ENCODE results near the gene ITIH1.
"Not testable (repeated sequence)": the region's sequence is repeated elsewhere in the genome, so short reads cannot be mapped to it uniquely, and the experiment has no call there.

ITIH1 gene, protein sequence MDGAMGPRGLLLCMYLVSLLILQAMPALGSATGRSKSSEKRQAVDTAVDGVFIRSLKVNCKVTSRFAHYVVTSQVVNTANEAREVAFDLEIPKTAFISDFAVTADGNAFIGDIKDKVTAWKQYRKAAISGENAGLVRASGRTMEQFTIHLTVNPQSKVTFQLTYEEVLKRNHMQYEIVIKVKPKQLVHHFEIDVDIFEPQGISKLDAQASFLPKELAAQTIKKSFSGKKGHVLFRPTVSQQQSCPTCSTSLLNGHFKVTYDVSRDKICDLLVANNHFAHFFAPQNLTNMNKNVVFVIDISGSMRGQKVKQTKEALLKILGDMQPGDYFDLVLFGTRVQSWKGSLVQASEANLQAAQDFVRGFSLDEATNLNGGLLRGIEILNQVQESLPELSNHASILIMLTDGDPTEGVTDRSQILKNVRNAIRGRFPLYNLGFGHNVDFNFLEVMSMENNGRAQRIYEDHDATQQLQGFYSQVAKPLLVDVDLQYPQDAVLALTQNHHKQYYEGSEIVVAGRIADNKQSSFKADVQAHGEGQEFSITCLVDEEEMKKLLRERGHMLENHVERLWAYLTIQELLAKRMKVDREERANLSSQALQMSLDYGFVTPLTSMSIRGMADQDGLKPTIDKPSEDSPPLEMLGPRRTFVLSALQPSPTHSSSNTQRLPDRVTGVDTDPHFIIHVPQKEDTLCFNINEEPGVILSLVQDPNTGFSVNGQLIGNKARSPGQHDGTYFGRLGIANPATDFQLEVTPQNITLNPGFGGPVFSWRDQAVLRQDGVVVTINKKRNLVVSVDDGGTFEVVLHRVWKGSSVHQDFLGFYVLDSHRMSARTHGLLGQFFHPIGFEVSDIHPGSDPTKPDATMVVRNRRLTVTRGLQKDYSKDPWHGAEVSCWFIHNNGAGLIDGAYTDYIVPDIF

DNA sequence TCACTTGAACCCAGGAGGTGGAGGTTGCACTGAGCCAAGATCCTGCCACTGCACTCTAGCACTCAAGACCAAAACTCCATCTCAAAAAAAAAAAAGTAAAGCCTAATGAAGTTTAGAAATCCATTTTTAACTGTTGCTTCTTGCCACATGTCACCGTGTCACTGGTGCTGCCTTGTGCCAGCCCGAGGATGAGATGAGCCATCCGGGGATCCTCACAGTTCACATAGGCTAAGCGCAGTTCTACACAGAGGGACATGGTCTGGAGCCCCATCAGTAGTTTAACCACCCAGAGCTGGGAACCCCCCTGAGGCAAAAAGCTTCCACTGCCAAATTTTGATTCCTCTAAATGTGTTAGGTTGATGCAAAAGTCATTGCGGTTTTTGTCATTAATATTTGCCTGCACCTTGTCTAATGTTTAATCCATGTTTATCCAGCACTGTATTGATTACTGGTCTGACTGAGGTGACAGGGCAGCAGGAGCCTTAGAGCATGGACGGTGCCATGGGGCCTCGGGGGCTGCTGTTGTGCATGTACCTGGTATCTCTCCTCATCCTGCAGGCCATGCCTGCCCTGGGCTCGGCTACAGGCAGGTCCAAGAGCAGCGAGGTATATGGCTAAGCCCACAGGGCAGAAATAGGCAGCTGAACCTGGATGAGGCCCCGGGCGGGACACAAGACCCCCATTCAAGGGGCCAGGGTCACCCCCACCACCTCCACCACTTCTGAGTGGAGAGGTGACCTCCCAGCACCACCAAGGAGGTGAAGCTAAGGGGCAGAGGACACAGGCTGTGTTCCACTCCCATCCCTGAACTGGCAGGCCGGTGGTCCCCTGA, at the start of gene ITIH1:
ITIH1 (plus strand) TSS at position 473 of the 832 bp plus-strand sequence; CDS start at position 490, 17 bp downstream.
- H3K4me3 ChIP-seq (ENCODE audit: low read depth, low read length): no peak within 1 kb of the TSS
- in situ Hi-C loops (cut with HindIII; ENCODE audit: low sequenced_read_pairs): no loop called here
- no peak for DNase-seq (ENCODE audit: low read depth, low spot score)
- TF ChIP-seq, protein P1, sequence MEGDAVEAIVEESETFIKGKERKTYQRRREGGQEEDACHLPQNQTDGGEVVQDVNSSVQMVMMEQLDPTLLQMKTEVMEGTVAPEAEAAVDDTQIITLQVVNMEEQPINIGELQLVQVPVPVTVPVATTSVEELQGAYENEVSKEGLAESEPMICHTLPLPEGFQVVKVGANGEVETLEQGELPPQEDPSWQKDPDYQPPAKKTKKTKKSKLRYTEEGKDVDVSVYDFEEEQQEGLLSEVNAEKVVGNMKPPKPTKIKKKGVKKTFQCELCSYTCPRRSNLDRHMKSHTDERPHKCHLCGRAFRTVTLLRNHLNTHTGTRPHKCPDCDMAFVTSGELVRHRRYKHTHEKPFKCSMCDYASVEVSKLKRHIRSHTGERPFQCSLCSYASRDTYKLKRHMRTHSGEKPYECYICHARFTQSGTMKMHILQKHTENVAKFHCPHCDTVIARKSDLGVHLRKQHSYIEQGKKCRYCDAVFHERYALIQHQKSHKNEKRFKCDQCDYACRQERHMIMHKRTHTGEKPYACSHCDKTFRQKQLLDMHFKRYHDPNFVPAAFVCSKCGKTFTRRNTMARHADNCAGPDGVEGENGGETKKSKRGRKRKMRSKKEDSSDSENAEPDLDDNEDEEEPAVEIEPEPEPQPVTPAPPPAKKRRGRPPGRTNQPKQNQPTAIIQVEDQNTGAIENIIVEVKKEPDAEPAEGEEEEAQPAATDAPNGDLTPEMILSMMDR (IDR thresholded peaks at IDR 0.05; ENCODE audit: low read depth, low read length): no peak

DNA sequence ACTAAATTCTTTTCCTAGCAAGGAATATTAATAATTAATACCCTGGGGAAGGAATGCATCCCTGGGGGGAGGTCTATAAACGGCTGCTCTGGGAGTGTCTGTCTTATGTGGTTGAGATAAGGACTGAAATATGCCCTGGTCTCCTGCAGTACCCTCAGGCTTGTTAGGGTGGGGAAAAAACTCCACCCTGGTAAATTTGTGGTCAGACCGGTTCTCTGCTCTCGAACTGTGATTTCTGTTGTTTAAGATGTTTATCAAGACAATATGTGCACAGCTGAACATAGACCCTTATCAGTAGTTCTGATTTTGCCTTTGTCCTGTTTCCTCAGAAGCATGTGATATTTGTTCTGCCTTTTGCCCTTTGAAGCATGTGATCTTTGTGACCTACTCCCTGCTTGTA, 48.6 kb upstream of the ITIH1 start:
- DNase-seq (ENCODE audit: low read depth, low spot score); in situ Hi-C loops (cut with HindIII; ENCODE audit: low sequenced_read_pairs); H3K4me3 ChIP-seq (ENCODE audit: low read depth, low read length): not testable (repeated sequence)

DNA sequence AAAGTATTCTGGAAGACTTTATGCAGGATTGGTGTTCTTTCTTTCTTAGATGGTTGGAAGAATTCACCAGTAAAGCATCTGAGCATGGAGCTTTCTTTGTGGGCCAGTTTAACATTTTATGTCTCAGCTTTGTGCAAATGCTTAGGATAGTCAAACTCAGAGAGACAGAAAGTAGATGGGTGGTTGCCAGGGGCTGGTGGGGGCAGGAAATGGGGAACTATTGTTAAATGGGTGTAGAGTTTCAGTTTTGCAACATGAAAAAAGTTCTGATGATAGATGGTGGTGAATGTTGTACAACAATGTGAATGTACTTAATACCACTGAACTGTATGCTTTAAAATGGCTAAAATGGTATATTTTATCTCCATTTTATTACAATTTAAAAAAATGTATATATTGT, 46.7 kb upstream of the ITIH1 start:
- TF ChIP-seq, protein P1 (IDR thresholded peaks at IDR 0.05; ENCODE audit: low read depth, low read length): no peak
- in situ Hi-C loops (cut with HindIII; ENCODE audit: low sequenced_read_pairs): no loop called here
- no peak for DNase-seq (ENCODE audit: low read depth, low spot score)
- H3K4me3 ChIP-seq (ENCODE audit: low read depth, low read length): no peak overlapping the region

DNA sequence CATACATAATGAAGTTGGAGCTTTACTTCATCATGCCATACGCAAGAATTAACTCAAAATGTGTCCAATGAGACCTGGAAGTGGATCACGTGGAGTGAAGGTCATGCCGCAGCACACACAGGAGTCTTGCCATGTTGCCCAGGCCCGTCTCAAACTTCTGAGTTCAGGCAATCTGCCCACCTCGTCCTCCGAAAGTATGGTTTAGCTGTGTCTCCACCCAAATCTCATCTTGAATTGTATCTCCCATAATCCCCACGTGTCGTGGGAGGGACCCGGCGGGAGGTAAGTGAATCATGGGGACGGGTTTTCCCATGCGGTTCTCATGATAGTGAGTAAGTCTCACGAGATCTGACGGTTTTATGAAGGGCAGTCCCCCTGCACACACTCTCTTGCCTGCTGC, 45.8 kb upstream of the ITIH1 start:
- TF ChIP-seq, protein P1 (IDR thresholded peaks at IDR 0.05; ENCODE audit: low read depth, low read length): no peak
- in situ Hi-C loops (cut with HindIII; ENCODE audit: low sequenced_read_pairs): no loop called here
- DNase-seq (ENCODE audit: low read depth, low spot score): no peak
- H3K4me3 ChIP-seq (ENCODE audit: low read depth, low read length): no peak overlapping the region

DNA sequence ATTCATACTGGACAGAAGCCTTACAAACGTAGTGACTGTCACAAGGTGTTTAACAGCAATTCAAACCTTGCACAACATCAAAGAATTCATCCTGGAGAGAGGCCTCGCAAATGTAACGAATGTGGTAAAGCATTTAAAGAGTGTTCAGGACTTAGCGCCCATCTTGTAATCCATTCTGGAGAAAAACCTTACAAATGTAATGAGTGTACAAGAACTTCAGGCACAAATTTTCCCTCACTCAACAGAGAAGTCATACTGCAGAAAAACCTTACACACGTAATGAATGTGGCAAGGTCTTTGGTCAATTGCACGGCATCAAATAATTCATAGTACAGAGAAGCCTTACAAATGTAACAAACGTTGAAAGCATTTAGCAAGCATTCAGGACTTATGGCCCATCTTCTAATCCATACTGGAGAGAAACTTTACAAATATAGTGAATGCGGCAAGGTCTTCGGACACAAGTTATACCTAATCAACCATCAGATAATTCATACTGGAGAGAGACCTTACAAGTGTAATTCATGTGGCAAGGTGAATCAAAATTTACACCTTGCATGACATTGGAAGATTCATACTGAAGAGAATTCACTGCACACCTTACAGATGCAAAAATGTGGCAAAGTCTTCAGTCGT, 44.0 kb upstream of the ITIH1 start:
- no peak overlapping the region for H3K4me3 ChIP-seq (ENCODE audit: low read depth, low read length)
- no peak for DNase-seq (ENCODE audit: low read depth, low spot score)
- in situ Hi-C loops (cut with HindIII; ENCODE audit: low sequenced_read_pairs): no loop called here
- TF ChIP-seq, protein P1 (IDR thresholded peaks at IDR 0.05; ENCODE audit: low read depth, low read length): no peak

DNA sequence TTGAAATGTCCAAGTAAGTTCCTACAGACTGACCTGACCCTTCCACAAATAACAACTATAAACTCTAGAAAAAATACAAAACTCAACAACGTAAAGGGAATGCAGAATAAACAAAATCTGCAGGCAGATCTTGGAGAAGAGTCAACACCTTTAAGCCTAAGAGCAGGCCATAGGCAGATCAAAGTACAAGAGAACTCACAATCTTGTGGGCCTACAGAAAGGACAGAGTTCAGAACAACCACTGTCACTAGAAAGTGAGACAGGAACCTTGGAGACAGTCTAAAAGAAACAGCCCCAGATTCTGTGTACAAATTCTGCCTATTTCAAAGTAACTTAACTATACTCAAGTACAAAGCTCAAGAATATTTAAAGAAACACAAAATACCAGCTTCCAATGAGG, 37.7 kb upstream of the ITIH1 start:
- no peak overlapping the region for H3K4me3 ChIP-seq (ENCODE audit: low read depth, low read length)
- in situ Hi-C loops (cut with HindIII; ENCODE audit: low sequenced_read_pairs): no loop called here
- no peak for DNase-seq (ENCODE audit: low read depth, low spot score)
- TF ChIP-seq, protein P1 (IDR thresholded peaks at IDR 0.05; ENCODE audit: low read depth, low read length): no peak
